ENCODE data around the gene CORO1C.
A peak's percentile ranks its signal among the peaks of the same experiment; 100 is the strongest.
"Not testable (repeated sequence)": the region's sequence is repeated elsewhere in the genome, so short reads cannot be mapped to it uniquely, and the experiment has no call there.

CORO1C gene

GRCh38 chr12:108747563-108747962 is 16.2 kb upstream of the CORO1C start:
- in situ Hi-C loops (cut with HindIII; ENCODE audit: low sequenced_read_pairs): no loop called here
- no peak overlapping the region for H3K4me3 ChIP-seq (ENCODE audit: low read depth, low read length)
- DNase-seq (ENCODE audit: low read depth): no peak
- TF ChIP-seq, protein P1, sequence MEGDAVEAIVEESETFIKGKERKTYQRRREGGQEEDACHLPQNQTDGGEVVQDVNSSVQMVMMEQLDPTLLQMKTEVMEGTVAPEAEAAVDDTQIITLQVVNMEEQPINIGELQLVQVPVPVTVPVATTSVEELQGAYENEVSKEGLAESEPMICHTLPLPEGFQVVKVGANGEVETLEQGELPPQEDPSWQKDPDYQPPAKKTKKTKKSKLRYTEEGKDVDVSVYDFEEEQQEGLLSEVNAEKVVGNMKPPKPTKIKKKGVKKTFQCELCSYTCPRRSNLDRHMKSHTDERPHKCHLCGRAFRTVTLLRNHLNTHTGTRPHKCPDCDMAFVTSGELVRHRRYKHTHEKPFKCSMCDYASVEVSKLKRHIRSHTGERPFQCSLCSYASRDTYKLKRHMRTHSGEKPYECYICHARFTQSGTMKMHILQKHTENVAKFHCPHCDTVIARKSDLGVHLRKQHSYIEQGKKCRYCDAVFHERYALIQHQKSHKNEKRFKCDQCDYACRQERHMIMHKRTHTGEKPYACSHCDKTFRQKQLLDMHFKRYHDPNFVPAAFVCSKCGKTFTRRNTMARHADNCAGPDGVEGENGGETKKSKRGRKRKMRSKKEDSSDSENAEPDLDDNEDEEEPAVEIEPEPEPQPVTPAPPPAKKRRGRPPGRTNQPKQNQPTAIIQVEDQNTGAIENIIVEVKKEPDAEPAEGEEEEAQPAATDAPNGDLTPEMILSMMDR (IDR thresholded peaks at IDR 0.05; ENCODE audit: low read depth, low read length, missing control alignments): no peak

GRCh38 chr12:108745641-108746040 is 14.3 kb upstream of the CORO1C start:
- no peak overlapping the region for H3K4me3 ChIP-seq (ENCODE audit: low read depth, low read length)
- TF ChIP-seq, protein P1 (IDR thresholded peaks at IDR 0.05; ENCODE audit: low read depth, low read length, missing control alignments): no peak
- in situ Hi-C loops (cut with HindIII; ENCODE audit: low sequenced_read_pairs): no loop called here
- no peak for DNase-seq (ENCODE audit: low read depth)

DNA sequence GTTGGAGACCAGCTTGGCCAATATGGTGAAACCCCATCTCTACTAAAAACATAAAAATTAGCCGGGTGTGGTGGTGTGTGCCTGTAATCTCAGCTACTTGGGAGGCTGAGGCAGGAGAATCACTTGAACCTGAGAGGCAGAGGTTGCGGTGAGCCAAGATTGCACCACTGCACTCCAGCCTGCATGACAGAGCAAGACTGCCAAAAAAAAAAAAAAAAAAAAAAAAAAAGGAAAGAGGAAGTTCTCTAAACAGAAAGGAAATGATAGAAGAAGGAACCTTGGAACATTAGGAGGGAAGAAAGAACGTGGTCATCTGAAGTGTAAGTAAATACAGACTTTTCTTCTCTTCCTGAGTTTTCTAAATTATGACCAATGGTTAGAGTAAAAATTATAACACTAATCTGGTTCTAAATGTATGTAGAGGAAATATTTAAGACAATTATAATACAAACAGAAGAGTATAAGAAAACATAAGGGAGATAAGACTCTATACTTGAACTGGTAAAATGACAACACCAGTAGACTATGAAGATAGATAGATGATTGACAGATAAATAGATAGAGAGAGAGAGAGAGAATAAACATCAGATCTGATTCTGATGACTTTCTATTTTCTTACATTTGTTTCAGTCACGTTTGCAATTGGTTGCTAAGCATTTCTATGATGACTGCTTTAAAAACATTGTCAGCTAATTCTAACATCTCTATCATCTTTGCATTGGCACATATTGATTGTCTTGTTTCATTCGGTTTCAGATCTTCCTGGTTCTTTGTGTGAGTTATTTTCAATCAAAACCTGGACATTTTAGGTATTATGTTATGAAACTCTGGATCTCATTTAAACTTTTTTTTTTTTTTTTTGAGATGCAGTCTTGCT is 12.9 kb upstream of the CORO1C start:
- H3K4me3 ChIP-seq (ENCODE audit: low read depth, low read length): no peak overlapping the region
- in situ Hi-C loops (cut with HindIII; ENCODE audit: low sequenced_read_pairs): no loop called here
- TF ChIP-seq, protein P1 (IDR thresholded peaks at IDR 0.05; ENCODE audit: low read depth, low read length, missing control alignments): no peak
- DNase-seq (ENCODE audit: low read depth): no peak

- TF ChIP-seq, protein P1 (IDR thresholded peaks at IDR 0.05; ENCODE audit: low read depth, low read length, missing control alignments): no peak
- in situ Hi-C loops (cut with HindIII; ENCODE audit: low sequenced_read_pairs): no loop called here
- DNase-seq (ENCODE audit: low read depth): no peak
- H3K4me3 ChIP-seq (ENCODE audit: low read depth, low read length): no peak overlapping the region
These were observed 6.9 kb upstream of the CORO1C start for GRCh38 chr12:108738170-108738569.

GRCh38 chr12:108735855-108736254 is 4.5 kb upstream of the CORO1C start:
- no peak for DNase-seq (ENCODE audit: low read depth)
- TF ChIP-seq, protein P1 (IDR thresholded peaks at IDR 0.05; ENCODE audit: low read depth, low read length, missing control alignments): no peak
- H3K4me3 ChIP-seq (ENCODE audit: low read depth, low read length): no peak overlapping the region
- in situ Hi-C loops (cut with HindIII; ENCODE audit: low sequenced_read_pairs): no loop called here

GRCh38 chr12:108734200-108734906 is 3.0 kb upstream of the CORO1C start:
- DNase-seq (ENCODE audit: low read depth): peak; percentile 78
- in situ Hi-C loops (cut with HindIII; ENCODE audit: low sequenced_read_pairs): no loop called here
- TF ChIP-seq, protein P1 (IDR thresholded peaks at IDR 0.05; ENCODE audit: low read depth, low read length, missing control alignments): no peak
- no peak overlapping the region for H3K4me3 ChIP-seq (ENCODE audit: low read depth, low read length)

GRCh38 chr12:108733230-108733531 is 1.9 kb upstream of the CORO1C start:
- H3K4me3 ChIP-seq (ENCODE audit: low read depth, low read length); in situ Hi-C loops (cut with HindIII; ENCODE audit: low sequenced_read_pairs); DNase-seq (ENCODE audit: low read depth): not testable (repeated sequence)
